Smooth muscle cell (in vitro differentiated cells): ENCODE data around the gene JMY. TPM values are rescaled to one million over a fixed set of nuclear protein-coding genes. Genes with fewer than 3 reads are reported as not detected.
"Not testable (repeated sequence)": the region's sequence is repeated elsewhere in the genome, so short reads cannot be mapped to it uniquely, and the experiment has no call there.

Experiments used
- DNase-seq: peaks from one replicate; lab custom pipeline; 2025; ENCODE audit not compliant: unreplicated experiment; lab: John Stamatoyannopoulos, UW
- H2AFZ ChIP-seq: fragments of 200-600 bp; sonication (generic); 2 replicates; pipeline ENCODE4 v1.6.0; 2016; ENCODE audit warnings: antibody characterized with exemption, low read depth, mild to moderate bottlenecking
- H3F3A ChIP-seq: fragments of 200-600 bp; sonication (generic); 2 replicates; pipeline ENCODE4 v1.6.0; 2017; ENCODE audit warnings: antibody characterized with exemption, low read depth
- H3K27ac ChIP-seq: fragments of 200-600 bp; sonication (generic); 2 replicates; pipeline ENCODE4 v1.5.1; 2016; ENCODE audit warnings: low read depth, mild to moderate bottlenecking
- H3K27me3 ChIP-seq: fragments of 200-600 bp; sonication (generic); 2 replicates; pipeline ENCODE4 v1.6.1; 2016; ENCODE audit warnings: low read depth, mild to moderate bottlenecking
- H3K36me3 ChIP-seq: fragments of 200-600 bp; sonication (generic); 2 replicates; pipeline ENCODE4 v1.5.1; 2016; ENCODE audit warnings: low read depth
- H3K4me1 ChIP-seq: fragments of 200-600 bp; sonication (generic); 2 replicates; pipeline ENCODE4 v1.5.1; 2016; ENCODE audit warnings: low read depth
- H3K4me2 ChIP-seq: fragments of 200-600 bp; sonication (generic); 2 replicates; pipeline ENCODE4 v1.6.0; 2016; ENCODE audit warnings: mild to moderate bottlenecking
- H3K4me3 ChIP-seq: fragments of 200-600 bp; sonication (generic); 2 replicates; pipeline ENCODE4 v1.5.1; 2016; ENCODE audit warnings: mild to moderate bottlenecking
- H3K79me2 ChIP-seq: fragments of 200-600 bp; sonication (generic); 2 replicates; pipeline ENCODE4 v1.6.0; 2016; ENCODE audit warnings: low read depth, mild to moderate bottlenecking
- H3K9ac ChIP-seq: fragments of 200-600 bp; sonication (generic); 2 replicates; pipeline ENCODE4 v1.6.0; 2016; ENCODE audit warnings: low read depth
- H3K9me3 ChIP-seq: fragments of 200-600 bp; sonication (generic); replicated peaks from 2 replicates; pipeline ENCODE4 v1.5.1; 2016; ENCODE audit warnings: low read depth
- H4K20me1 ChIP-seq: fragments of 200-600 bp; sonication (generic); 2 replicates; pipeline ENCODE4 v1.6.0; 2016; ENCODE audit warnings: low read depth
- CTCF ChIP-seq: fragments of 200-600 bp; sonication (generic); IDR thresholded peaks from 2 replicates; pipeline ENCODE4 v1.5.1; 2017; ENCODE audit warnings: borderline replicate concordance, mild to moderate bottlenecking, antibody characterized with exemption; ENCODE audit not compliant: insufficient read depth, poor library complexity, severe bottlenecking
- WGBS: methylation state at CpG from one replicate; pipeline ENCODE4 v1.1.7; 2016; ENCODE audit warnings: low lambda C conversion rate; 5-methylcytosine and 5-hydroxymethylcytosine counted together
- polyA plus RNA-seq: library from polyadenylated mRNA; unstranded; fragments of >200 nt; fragmentation: Nextera tagmentation; extraction: Ambion mirVana; gene quantifications from 2 replicates; pipeline ENCODE4 v1.2.1, GENCODE V29; 2016
- total RNA-seq: library from RNA; depleted of rRNA; stranded (reverse); fragments of >200 nt; gene quantifications from 2 replicates; pipeline ENCODE4 v1.2.3, GENCODE V29; 2014

The JMY gene
- total and polyA plus RNA-seq, 2 experiments from 2014 or later: 0.55 to 5.0 TPM

- Histone ChIP-seq H3K9me3 (no peaks in the 10 kb centered on the region), H4K20me1 (peaks cover 39% of the 10 kb centered on the region), H3K9ac (no peak overlapping the region), H3K27me3 (peaks cover 30% of the 10 kb centered on the region), H2AFZ (no peak overlapping the region), H3K4me3 (no peak overlapping the region), H3K4me2 (no peak overlapping the region), H3K36me3 (no peaks in the 10 kb centered on the region), H3K27ac (no peak overlapping the region), H3F3A (no peaks in the 10 kb centered on the region), H3K4me1 (peaks cover 12% of the 10 kb centered on the region), H3K79me2 (peaks cover 4% of the 10 kb centered on the region)
- 97% methylated on average over 2 of the region's 2 CpGs for WGBS
- TF ChIP-seq CTCF: no peak
- no peak for DNase-seq
These were observed 4.6 kb downstream of the JMY start for GRCh38 chr5:79240561-79240960.

- H3K9me3 ChIP-seq: no peaks in the 10 kb centered on the region
- TF ChIP-seq CTCF: no peak
- H3K4me1 ChIP-seq: peaks cover 12% of the 10 kb centered on the region
- no peaks in the 10 kb centered on the region for H3F3A ChIP-seq
- no peaks in the 10 kb centered on the region for H3K36me3 ChIP-seq
- H2AFZ ChIP-seq: no peak overlapping the region
- H3K27me3 ChIP-seq: peaks cover 25% of the 10 kb centered on the region
- no peak overlapping the region for H3K27ac ChIP-seq
- no peak overlapping the region for H3K4me3 ChIP-seq
- DNase-seq: no peak
- H4K20me1 ChIP-seq: peaks cover 39% of the 10 kb centered on the region
- WGBS: 85% methylated on average over 4 of the region's 4 CpGs
- no peak overlapping the region for H3K9ac ChIP-seq
- H3K79me2 ChIP-seq: peaks cover 4% of the 10 kb centered on the region
- no peak overlapping the region for H3K4me2 ChIP-seq
These were observed 5.6 kb downstream of the JMY start for GRCh38 chr5:79241535-79241979.

- DNase-seq: no peak
- Histone ChIP-seq H3K4me2 (no peak overlapping the region), H3K27ac (no peak overlapping the region), H3K27me3 (peaks cover 17% of the 10 kb centered on the region), H3F3A (no peaks in the 10 kb centered on the region), H3K9me3 (no peaks in the 10 kb centered on the region), H3K79me2 (peaks cover 4% of the 10 kb centered on the region), H3K9ac (no peak overlapping the region), H3K36me3 (no peaks in the 10 kb centered on the region), H3K4me1 (peaks cover 12% of the 10 kb centered on the region), H3K4me3 (no peak overlapping the region), H4K20me1 (peaks cover 37% of the 10 kb centered on the region), H2AFZ (no peak overlapping the region)
- no peak for TF ChIP-seq CTCF
- WGBS: 82% methylated on average over 5 of the region's 5 CpGs
These were observed 6.5 kb downstream of the JMY start for GRCh38 chr5:79242242-79243039.

GRCh38 chr5:79243224-79243623 is 7.3 kb downstream of the JMY start:
- H3F3A ChIP-seq: no peaks in the 10 kb centered on the region
- peaks cover 30% of the 10 kb centered on the region for H4K20me1 ChIP-seq
- 97% methylated on average over 1 of the region's 1 CpG for WGBS
- H3K9me3 ChIP-seq: no peaks in the 10 kb centered on the region
- H3K4me1 ChIP-seq: peaks cover 8% of the 10 kb centered on the region
- DNase-seq: no peak
- no peak for TF ChIP-seq CTCF
- H2AFZ ChIP-seq: no peak overlapping the region
- no peak overlapping the region for H3K9ac ChIP-seq
- no peaks in the 10 kb centered on the region for H3K36me3 ChIP-seq
- H3K27me3 ChIP-seq: peaks cover 10% of the 10 kb centered on the region
- H3K4me2 ChIP-seq: no peak overlapping the region
- H3K27ac ChIP-seq: no peak overlapping the region
- peaks cover 4% of the 10 kb centered on the region for H3K79me2 ChIP-seq
- no peak overlapping the region for H3K4me3 ChIP-seq

GRCh38 chr5:79254067-79254466 is 18.1 kb downstream of the JMY start:
- not testable (repeated sequence) for H3K27me3 ChIP-seq, H3K27ac ChIP-seq, H3K79me2 ChIP-seq, H4K20me1 ChIP-seq, H3F3A ChIP-seq, H3K9ac ChIP-seq, H2AFZ ChIP-seq, H3K4me1 ChIP-seq, DNase-seq, H3K4me2 ChIP-seq, H3K36me3 ChIP-seq, H3K9me3 ChIP-seq, H3K4me3 ChIP-seq
- 46% methylated on average over 8 of the region's 8 CpGs for WGBS
